Endothelial cell of umbilical vein (primary cell): Measurements from ENCODE around the gene GLRA1. TPM values are rescaled to one million over a fixed set of nuclear protein-coding genes. Genes with fewer than 3 reads are reported as not detected.

Experiments used
- BruUV-seq: library from RNA; stranded (reverse); fragments of 400-500 nt; replicated peaks from 2 replicates; lab custom pipeline; 2021; lab: Mats Ljungman, UMichigan
- CTCF ChIA-PET: fragments of 300-600, 350-600 bp; sonication (Branson Sonifier 250); formaldehyde crosslinking; loops from one replicate; lab custom pipeline; 2021; ENCODE audit warnings: antibody characterized with exemption, inconsistent platforms; lab: Charles Lee
- POLR2A ChIA-PET: fragments of 300-600, 350-600 bp; sonication (Branson Sonifier 250); formaldehyde crosslinking; loops from one replicate; lab custom pipeline; 2021; ENCODE audit warnings: antibody characterized with exemption, inconsistent platforms; lab: Charles Lee
- DNase-seq: peaks from one replicate; pipeline ENCODE4 v3.0.0-alpha.2; 2011; ENCODE audit warnings: low read depth, low spot score
- FAIRE-seq: peaks from 2 replicates; lab custom pipeline; 2011; peaks lifted over from hg19 to GRCh38; lab: Jason Lieb, UNC
- H2AFZ ChIP-seq: 2 replicates; pipeline ENCODE4 v1.6.0; 2012; ENCODE audit warnings: low read depth, low read length, control low read depth, inconsistent platforms
- H3K27ac ChIP-seq: 2 replicates; pipeline ENCODE4 v1.5.1; 2011; ENCODE audit warnings: low read depth, mild to moderate bottlenecking, control low read depth, low read length, moderate library complexity; ENCODE audit not compliant: insufficient read depth
- H3K27me3 ChIP-seq, 2 experiments: 2 replicates each; pipeline versions ENCODE4 v1.6.0 to v1.6.1; 2011; ENCODE audit warnings: low read length in 2 of 2, mixed read lengths in 1 of 2; ENCODE audit not compliant: control insufficient read depth in 2 of 2, insufficient read depth in 2 of 2
- H3K36me3 ChIP-seq, 2 experiments: 2 replicates in 1 of 2; 3 replicates in 1 of 2; pipeline ENCODE4 v1.5.1; 2011; ENCODE audit warnings: low read length in 2 of 2, mild to moderate bottlenecking in 1 of 2, moderate library complexity in 1 of 2; ENCODE audit not compliant: control insufficient read depth in 2 of 2, insufficient read depth in 2 of 2; ENCODE audit errors: extremely low read depth in 1 of 2
- H3K4me1 ChIP-seq: 3 replicates; pipeline ENCODE4 v1.5.1; 2011; ENCODE audit warnings: mild to moderate bottlenecking, low read length; ENCODE audit not compliant: control insufficient read depth, insufficient read depth; ENCODE audit errors: extremely low read depth
- H3K4me2 ChIP-seq: 2 replicates; pipeline ENCODE4 v1.6.1; 2011; ENCODE audit warnings: low read length, control low read depth, mixed read lengths; ENCODE audit not compliant: insufficient read depth
- H3K4me3 ChIP-seq, 3 experiments: fragments of 200-600 bp in 1 of 3; sonication (generic), shearing (Covaris generic) in 1 of 3; replicated peaks in 1 of 3; 2 replicates each; pipeline ENCODE4 v1.5.1; 2011 to 2016; ENCODE audit warnings: control low read depth in 3 of 3, low read length in 3 of 3, mild to moderate bottlenecking in 2 of 3, inconsistent platforms in 1 of 3, low read depth in 1 of 3, moderate library complexity in 1 of 3; ENCODE audit not compliant: insufficient read depth in 1 of 3
- H3K79me2 ChIP-seq: 2 replicates; pipeline ENCODE4 v1.6.0; 2012; ENCODE audit warnings: low read length, inconsistent platforms; ENCODE audit not compliant: control insufficient read depth, insufficient read depth
- H3K9ac ChIP-seq: replicated peaks from 2 replicates; pipeline ENCODE3; 2011; ENCODE audit warnings: low read length, control low read depth; ENCODE audit not compliant: insufficient read depth; ENCODE audit errors: extremely low read depth
- H3K9me1 ChIP-seq: replicated peaks from 3 replicates; pipeline ENCODE4 v1.6.0; 2011; ENCODE audit warnings: mild to moderate bottlenecking, low read length; ENCODE audit not compliant: control insufficient read depth, insufficient read depth; ENCODE audit errors: extremely low read depth
- H3K9me3 ChIP-seq: replicated peaks from 2 replicates; pipeline ENCODE4 v1.5.1; 2012; ENCODE audit warnings: low read length, inconsistent platforms; ENCODE audit not compliant: control insufficient read depth, insufficient read depth
- H4K20me1 ChIP-seq: replicated peaks from 2 replicates; pipeline ENCODE3; 2011; ENCODE audit warnings: mild to moderate bottlenecking, low read length; ENCODE audit not compliant: control insufficient read depth, insufficient read depth; ENCODE audit errors: extremely low read depth
- CTCF ChIP-seq, 2 donors: IDR thresholded peaks; 1 replicate in 1 of 2; 2 replicates in 1 of 2; pipeline ENCODE4 v1.5.1; 2011; ENCODE audit warnings: low read length in 2 of 2, mild to moderate bottlenecking in 2 of 2, moderate library complexity in 2 of 2, control low read depth in 1 of 2, inconsistent platforms in 1 of 2, low read depth in 1 of 2; ENCODE audit not compliant: insufficient read depth in 1 of 2; ENCODE audit errors: extremely low read depth in 1 of 2
- EZH2 ChIP-seq: IDR thresholded peaks from 2 replicates; pipeline ENCODE4 v1.6.1; 2012; ENCODE audit warnings: borderline replicate concordance, low read depth, mild to moderate bottlenecking, moderate library complexity, low read length, inconsistent platforms; ENCODE audit not compliant: severe bottlenecking
- FOS ChIP-seq: IDR thresholded peaks from 2 replicates; pipeline ENCODE4 v1.6.1; 2011; ENCODE audit warnings: mild to moderate bottlenecking, low read length, moderate library complexity, borderline replicate concordance; ENCODE audit not compliant: insufficient read depth
- GATA2 ChIP-seq: IDR thresholded peaks from 2 replicates; pipeline ENCODE4 v1.7.0; 2011; ENCODE audit warnings: low read depth, mild to moderate bottlenecking, moderate library complexity, mixed read lengths, low read length; ENCODE audit not compliant: insufficient read length, insufficient read depth
- JUN ChIP-seq: IDR thresholded peaks from 2 replicates; pipeline ENCODE4 v1.6.1; 2011; ENCODE audit warnings: borderline replicate concordance, low read depth; ENCODE audit not compliant: insufficient read length, insufficient read depth
- MAX ChIP-seq: IDR thresholded peaks from 2 replicates; pipeline ENCODE4 v1.6.1; 2011; ENCODE audit not compliant: insufficient read depth, insufficient read length
- MYC ChIP-seq: IDR thresholded peaks from one replicate; pipeline ENCODE4 v1.6.1; 2011; ENCODE audit warnings: mild to moderate bottlenecking, low read depth, low read length
- POLR2A ChIP-seq: IDR thresholded peaks from 2 replicates; pipeline ENCODE4 v1.6.1; 2012; ENCODE audit warnings: low read depth, mild to moderate bottlenecking, control low read depth, low read length
- POLR2AphosphoS5 ChIP-seq: IDR thresholded peaks from 2 replicates; pipeline ENCODE4 v1.6.1; 2012; ENCODE audit warnings: low read depth, mild to moderate bottlenecking, control low read depth, low read length, moderate library complexity; ENCODE audit not compliant: insufficient read depth
- dilution Hi-C: fragments of 300-500 bp; cut with MboI; formaldehyde crosslinking; loops from one replicate; pipeline ENCODE4 v1.15.0; 2019; ENCODE audit warnings: low sequenced_read_pairs; ENCODE audit not compliant: extremely low pct_ligation_motif_present
- intact Hi-C: fragments of 100-400 bp; cut with micrococcal nuclease; formaldehyde crosslinking; loops from one replicate; pipeline ENCODE4 v1.10.0; 2022
- polyA plus RNA-seq, 4 experiments: library from polyadenylated mRNA; depleted of rRNA in 3 of 4; stranded (reverse) in 3 of 4; unstranded in 1 of 4; fragments of >200 nt; gene quantifications; 2 replicates each; pipeline versions ENCODE4 v1.2.1 to v1.2.3, GENCODE V29; 2011 to 2012; ENCODE audit warnings: missing spikeins in 1 of 4
- total RNA-seq: library from RNA; stranded (reverse); gene quantifications from 2 replicates; pipeline ENCODE4 v1.2.3, GENCODE V29; 2021

GLRA1 gene
- total and polyA plus RNA-seq, 2 donors (not counting 3 experiments of a cell fraction or from before 2014, with no cell fraction given), result not detected

GRCh38 chr5:151779531-151780125 is 145.0 kb downstream of the GLRA1 start:
- H3K79me2 ChIP-seq, result peaks cover 100% of the 10 kb centered on the region
- H3K27ac ChIP-seq, result no peak overlapping the region
- no peaks in the 10 kb centered on the region for H3K27me3 ChIP-seq
- dilution Hi-C loops (no loop called here), intact Hi-C loops (loop anchor here (10.0 kb wide), 1 partner anchor 525 kb away; the partner anchor contains the start of gene GM2A)
- DNase-seq (no peak), FAIRE-seq (no peak)
- ChIA-PET CTCF (no interaction called here), POLR2A (no interaction called here)
- no peak for TF ChIP-seq POLR2AphosphoS5
- TF ChIP-seq CTCF (IDR thresholded peaks at IDR 0.05; ENCODE audit: extremely low read depth in 1 of 2, insufficient read depth in 1 of 2, low read depth in 1 of 2, low read length in 2 of 2), result no peak
- no peak for TF ChIP-seq FOS
- TF ChIP-seq POLR2A, result no peak
- TF ChIP-seq MAX, result no peak
- TF ChIP-seq JUN, result no peak
- TF ChIP-seq GATA2, result no peak
- no peak for TF ChIP-seq EZH2
- TF ChIP-seq MYC, result no peak
- peaks cover 21% of the 10 kb centered on the region for H3K4me1 ChIP-seq
- no peaks in the 10 kb centered on the region for H3K9me3 ChIP-seq
- H3K36me3 ChIP-seq, result peaks cover 2% of the 10 kb centered on the region in 2 experiments
- H3K9ac ChIP-seq, result no peak overlapping the region
- no peak overlapping the region for H3K4me3 ChIP-seq
- no peaks in the 10 kb centered on the region for H3K9me1 ChIP-seq
- peak overlapping the region; percentile 1 for H3K4me2 ChIP-seq
- H2AFZ ChIP-seq, result no peak overlapping the region
- no TSS peak for BruUV-seq
- H4K20me1 ChIP-seq, result peaks cover 41% of the 10 kb centered on the region
